ENCODE measurements around the gene UCMA. TPM values are rescaled to one million over a fixed set of nuclear protein-coding genes. Genes with fewer than 3 reads are reported as not detected.

Gene UCMA
- total and polyA plus RNA-seq, 10 of the 15 experiments (the other 5 are each of a cell fraction or from before 2014, with no cell fraction given): 0.15 TPM; not detected in 9

- Histone ChIP-seq H3K4me1 (ENCODE audit: control insufficient read depth, insufficient read depth, low read length) (no peaks in the 10 kb centered on the region), H3K27me3 (replicated peaks in 1 of 2; ENCODE audit: control insufficient read depth in 2 of 2, insufficient read depth in 2 of 2, low read length in 1 of 2) (no peaks in the 10 kb centered on the region), H3K27ac (ENCODE audit: control insufficient read depth, insufficient read depth) (no peak overlapping the region), H3K4me2 (ENCODE audit: control insufficient read depth, insufficient read depth) (no peak overlapping the region), H3K36me3 (ENCODE audit: control insufficient read depth in 2 of 2, insufficient read depth in 2 of 2, low read length in 1 of 2) (no peaks in the 10 kb centered on the region), H4K20me1 (ENCODE audit: control insufficient read depth, insufficient read depth) (no peaks in the 10 kb centered on the region), H3K9me3 (replicated peaks; ENCODE audit: control insufficient read depth, insufficient read depth, low read length) (no peaks in the 10 kb centered on the region), H3K79me2 (ENCODE audit: control insufficient read depth, insufficient read depth, low read length) (no peaks in the 10 kb centered on the region), H2AFZ (ENCODE audit: control insufficient read depth, low read depth, low read length) (no peak overlapping the region), H3K9ac (ENCODE audit: control insufficient read depth, insufficient read depth, low read length) (no peak overlapping the region), H3K4me3 (no peak overlapping the region)
- intact Hi-C loops (cut with micrococcal nuclease; ENCODE audit: unreplicated experiment): no loop called here
- WGBS (ENCODE audit: insufficient coverage, insufficient replicate concordance, low lambda C conversion rate, missing lambda C conversion rate): 52% methylated on average over 8 of the region's 8 CpGs
- RAD21 ChIA-PET (ENCODE audit: unreplicated experiment): no interaction called here
- no peak for ATAC-seq
- in situ Hi-C loops (cut with MboI): no loop called here
- FAIRE-seq: no peak
- POLR2A ChIA-PET: no interaction called here
- no peak for DNase-seq (ENCODE audit: low read depth, low spot score)
- BruUV-seq (replicated peaks): no TSS peak
- CTCF ChIA-PET: no interaction called here
- TF ChIP-seq EZH2 (IDR thresholded peaks at IDR 0.05; ENCODE audit: borderline replicate concordance, control insufficient read depth, low read depth, low read length) (no peak), SIN3A (IDR thresholded peaks at IDR 0.05; ENCODE audit: low read depth, low read length) (no peak), BCL3 (IDR thresholded peaks at IDR 0.05; ENCODE audit: borderline replicate concordance, insufficient read depth, low read depth, low read length, poor library complexity, severe bottlenecking) (peak; percentile 54), ATF2 (IDR thresholded peaks at IDR 0.05; ENCODE audit: low read length) (no peak), GATAD2B (conservative IDR thresholded peaks at IDR 0.05; ENCODE audit: low read depth) (no peak), MYB (IDR thresholded peaks at IDR 0.05; ENCODE audit: borderline replicate concordance, low read depth, low read length) (no peak), HDAC2 (IDR thresholded peaks at IDR 0.05) (no peak)
- SMC1A ChIA-PET (ENCODE audit: uncharacterized antibody, unreplicated experiment): no interaction called here
Observed at GRCh38 chr10:13221572-13221971, 12.6 kb downstream of the UCMA start.
